SK-N-SH (cell line): ENCODE measurements around the gene KLHDC8A. TPM values are rescaled to one million over a fixed set of nuclear protein-coding genes. Genes with fewer than 3 reads are reported as not detected.

Source experiments
- CTCF ChIA-PET: fragments of 300-600, 350-600 bp; formaldehyde crosslinking; extraction: SDS; loops from one replicate; lab custom pipeline; 2021; lab: Yijun Ruan, JAX
- POLR2A ChIA-PET: fragments of 350-600 bp; sonication (Branson Sonifier 250); formaldehyde crosslinking; extraction: SDS; loops from one replicate; lab custom pipeline; 2020; ENCODE audit warnings: antibody characterized with exemption, inconsistent platforms; lab: Yijun Ruan, JAX
- DNase-seq: peaks from one replicate; pipeline ENCODE4 v3.0.0; 2012
- H2AFZ ChIP-seq: fragments of 200-600 bp; sonication (generic); 2 replicates; pipeline ENCODE4 v1.8.1; 2016; ENCODE audit warnings: antibody characterized with exemption, mild to moderate bottlenecking, low read depth
- H3F3A ChIP-seq: fragments of 200-600 bp; sonication (generic); replicated peaks from 2 replicates; pipeline ENCODE3; 2016; ENCODE audit warnings: antibody characterized with exemption, mild to moderate bottlenecking; ENCODE audit not compliant: insufficient read depth
- H3K27ac ChIP-seq, 2 experiments: fragments of 200-500 bp in 1 of 2; fragments of 200-600 bp in 1 of 2; sonication (Bioruptor generic) in 1 of 2; sonication (generic), shearing (Covaris generic) in 1 of 2; 2 replicates each; pipeline versions ENCODE4 v1.5.1 to v1.6.1; 2014 to 2016; ENCODE audit warnings: low read depth in 2 of 2, inconsistent platforms in 1 of 2, low read length in 1 of 2, mild to moderate bottlenecking in 1 of 2, mixed read lengths in 1 of 2
- H3K27me3 ChIP-seq: fragments of 200-600 bp; sonication (generic), shearing (Covaris generic); 2 replicates; pipeline ENCODE4 v1.6.1; 2016; ENCODE audit warnings: mixed run types; ENCODE audit not compliant: insufficient read depth
- H3K36me3 ChIP-seq, 2 experiments: fragments of 200-500 bp in 1 of 2; fragments of 200-600 bp in 1 of 2; sonication (Bioruptor generic) in 1 of 2; sonication (generic) in 1 of 2; replicated peaks in 1 of 2; 2 replicates each; pipeline versions ENCODE3 to v1.5.1; 2014 to 2016; ENCODE audit warnings: low read length in 1 of 2, mild to moderate bottlenecking in 1 of 2; ENCODE audit not compliant: insufficient read depth in 2 of 2, control insufficient read depth in 1 of 2
- H3K4me1 ChIP-seq, 2 experiments: fragments of 200-500 bp in 1 of 2; fragments of 200-600 bp in 1 of 2; sonication (Bioruptor generic) in 1 of 2; sonication (generic), shearing (Covaris generic) in 1 of 2; 2 replicates each; pipeline versions ENCODE4 v1.5.1 to v1.6.1; 2014 to 2016; ENCODE audit warnings: low read depth in 1 of 2, low read length in 1 of 2, mixed run types in 1 of 2; ENCODE audit not compliant: insufficient read depth in 2 of 2, control insufficient read depth in 1 of 2
- H3K4me2 ChIP-seq: fragments of 200-600 bp; sonication (generic), shearing (Covaris generic); 2 replicates; pipeline ENCODE4 v1.6.1; 2017; ENCODE audit warnings: mixed run types
- H3K4me3 ChIP-seq, 2 experiments: fragments of 200-500 bp in 1 of 2; fragments of 200-600 bp in 1 of 2; sonication (Bioruptor generic) in 1 of 2; sonication (generic), shearing (Covaris generic) in 1 of 2; 2 replicates each; pipeline versions ENCODE4 v1.5.1 to v1.8.1; 2014 to 2016; ENCODE audit warnings: low read depth in 2 of 2, inconsistent platforms in 1 of 2, low read length in 1 of 2, mild to moderate bottlenecking in 1 of 2, mixed read lengths in 1 of 2, moderate library complexity in 1 of 2
- H3K79me2 ChIP-seq: fragments of 200-600 bp; sonication (generic); 2 replicates; pipeline ENCODE4 v1.8.1; 2017; ENCODE audit warnings: mild to moderate bottlenecking; ENCODE audit not compliant: insufficient read depth
- H3K9ac ChIP-seq: fragments of 200-600 bp; sonication (generic); 2 replicates; pipeline ENCODE4 v1.6.1; 2017; ENCODE audit warnings: mixed run types
- H3K9me2 ChIP-seq: fragments of 200-600 bp; sonication (generic); 2 replicates; pipeline ENCODE4 v1.6.1; 2017; ENCODE audit warnings: mixed run types
- H3K9me3 ChIP-seq: fragments of 200-600 bp; sonication (generic); 2 replicates; pipeline ENCODE4 v1.6.1; 2017; ENCODE audit warnings: mixed run types, mild to moderate bottlenecking, moderate library complexity
- H4K20me1 ChIP-seq: fragments of 200-600 bp; sonication (generic); 2 replicates; pipeline ENCODE4 v1.6.1; 2017; ENCODE audit warnings: mild to moderate bottlenecking, mixed run types; ENCODE audit not compliant: insufficient read depth
- EP300 ChIP-seq, 2 experiments: IDR thresholded peaks; 2 replicates each; pipeline versions ENCODE4 v1.4.0 to v1.6.1; 2012; ENCODE audit warnings: borderline replicate concordance in 1 of 2, low read depth in 1 of 2, low read length in 1 of 2
- FOSL2 ChIP-seq: IDR thresholded peaks from 2 replicates; pipeline ENCODE4 v1.4.0; 2012; ENCODE audit warnings: low read depth, mild to moderate bottlenecking, moderate library complexity, borderline replicate concordance
- FOXJ3 ChIP-seq: sonication (generic); formaldehyde crosslinking; IDR thresholded peaks from 2 replicates; pipeline ENCODE4 v1.5.1; 2020; ENCODE audit warnings: mild to moderate bottlenecking, missing genetic modification reagents
- GATA2 ChIP-seq: sonication (generic); formaldehyde crosslinking; IDR thresholded peaks from 2 replicates; pipeline ENCODE4 v1.5.0; 2020; ENCODE audit warnings: mild to moderate bottlenecking, missing genetic modification reagents
- JUND ChIP-seq: IDR thresholded peaks from 2 replicates; pipeline ENCODE4 v1.4.0; 2012
- MEF2A ChIP-seq: IDR thresholded peaks from 2 replicates; pipeline ENCODE4 v1.4.0; 2012; ENCODE audit warnings: low read depth, borderline replicate concordance
- NRF1 ChIP-seq: IDR thresholded peaks from 2 replicates; pipeline ENCODE4 v1.6.1; 2012; ENCODE audit warnings: low read depth, mild to moderate bottlenecking, low read length
- RAD21 ChIP-seq: IDR thresholded peaks from 2 replicates; pipeline ENCODE4 v1.6.1; 2012; ENCODE audit warnings: mild to moderate bottlenecking, low read length
- RXRA ChIP-seq: IDR thresholded peaks from 2 replicates; pipeline ENCODE4 v1.4.0; 2012; ENCODE audit warnings: low read depth, mild to moderate bottlenecking, borderline replicate concordance
- TAF1 ChIP-seq: IDR thresholded peaks from 2 replicates; pipeline ENCODE4 v1.6.1; 2012; ENCODE audit warnings: low read depth, mild to moderate bottlenecking, low read length, moderate library complexity, borderline replicate concordance
- TCF12 ChIP-seq: IDR thresholded peaks from 2 replicates; pipeline ENCODE4 v1.4.0; 2012
- YY1 ChIP-seq: IDR thresholded peaks from 2 replicates; pipeline ENCODE4 v1.4.0; 2012; ENCODE audit warnings: low read depth, mild to moderate bottlenecking
- WGBS: methylation state at CpG from one replicate; pipeline ENCODE4 v1.1.6; 2017; ENCODE audit warnings: low lambda C conversion rate; 5-methylcytosine and 5-hydroxymethylcytosine counted together
- polyA plus RNA-seq, 3 experiments: library from polyadenylated mRNA; depleted of rRNA; stranded (reverse); fragments of >200 nt; gene quantifications; 2 replicates each; pipeline ENCODE4 v1.2.3, GENCODE V29; 2012
- TF ChIP-seq, protein P1 (sequence below): fragments of 200-600 bp; sonication (generic); IDR thresholded peaks from 2 replicates; pipeline ENCODE4 v1.6.1; 2017; ENCODE audit warnings: antibody characterized with exemption, mild to moderate bottlenecking, moderate library complexity
- TF ChIP-seq, protein P2 (sequence below): fragments of 150-350 bp; IDR thresholded peaks from 2 replicates; pipeline ENCODE4 v1.6.1; 2017; ENCODE audit warnings: antibody characterized with exemption, low read length, low read depth, borderline replicate concordance
- TF ChIP-seq, protein P3 (sequence below): IDR thresholded peaks from 2 replicates; pipeline ENCODE4 v1.4.0; 2012; ENCODE audit warnings: low read depth, borderline replicate concordance

The KLHDC8A gene
- polyA plus RNA-seq, 1 of the 3 experiments (the other 2 are of a cell fraction), result 0.02 TPM

DNA sequence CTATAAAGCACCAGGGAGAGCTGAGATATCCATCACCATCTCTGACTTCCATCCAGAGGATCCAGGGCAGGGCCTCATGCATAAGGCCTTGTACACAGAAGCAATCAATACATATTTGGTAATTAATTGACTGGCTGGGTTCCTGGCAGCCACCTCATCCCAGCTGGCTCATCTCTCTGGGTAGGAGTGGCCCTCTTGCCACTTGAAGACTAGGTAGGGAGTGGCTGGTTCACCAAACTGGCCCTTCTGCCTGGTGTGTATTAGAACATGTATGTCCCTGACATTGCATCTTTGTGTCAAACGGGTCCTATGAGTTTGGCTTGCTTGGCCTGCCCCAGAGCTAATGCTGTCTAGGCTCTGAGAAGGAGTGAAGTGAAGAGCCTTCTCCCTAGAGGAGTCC lies 47.0 kb downstream of the KLHDC8A start:
- TF ChIP-seq, protein P1, sequence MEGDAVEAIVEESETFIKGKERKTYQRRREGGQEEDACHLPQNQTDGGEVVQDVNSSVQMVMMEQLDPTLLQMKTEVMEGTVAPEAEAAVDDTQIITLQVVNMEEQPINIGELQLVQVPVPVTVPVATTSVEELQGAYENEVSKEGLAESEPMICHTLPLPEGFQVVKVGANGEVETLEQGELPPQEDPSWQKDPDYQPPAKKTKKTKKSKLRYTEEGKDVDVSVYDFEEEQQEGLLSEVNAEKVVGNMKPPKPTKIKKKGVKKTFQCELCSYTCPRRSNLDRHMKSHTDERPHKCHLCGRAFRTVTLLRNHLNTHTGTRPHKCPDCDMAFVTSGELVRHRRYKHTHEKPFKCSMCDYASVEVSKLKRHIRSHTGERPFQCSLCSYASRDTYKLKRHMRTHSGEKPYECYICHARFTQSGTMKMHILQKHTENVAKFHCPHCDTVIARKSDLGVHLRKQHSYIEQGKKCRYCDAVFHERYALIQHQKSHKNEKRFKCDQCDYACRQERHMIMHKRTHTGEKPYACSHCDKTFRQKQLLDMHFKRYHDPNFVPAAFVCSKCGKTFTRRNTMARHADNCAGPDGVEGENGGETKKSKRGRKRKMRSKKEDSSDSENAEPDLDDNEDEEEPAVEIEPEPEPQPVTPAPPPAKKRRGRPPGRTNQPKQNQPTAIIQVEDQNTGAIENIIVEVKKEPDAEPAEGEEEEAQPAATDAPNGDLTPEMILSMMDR, result no peak
- TF ChIP-seq MEF2A (no peak), JUND (no peak), TCF12 (no peak)
- Histone ChIP-seq H3K4me1 (peaks cover 0 to under 1% of the 10 kb centered on the region in 2 experiments; a peak in 1 of 4 replicates), H3K27me3 (no peaks in the 10 kb centered on the region), H3K9me3 (no peaks in the 10 kb centered on the region), H3K27ac (no peak overlapping the region), H3F3A (peaks cover 4% of the 10 kb centered on the region), H2AFZ (no peak overlapping the region), H4K20me1 (peaks cover 16% of the 10 kb centered on the region), H3K36me3 (peaks cover 31 to 45% of the 10 kb centered on the region in 2 experiments), H3K4me3 (no peak overlapping the region), H3K79me2 (peaks cover 55% of the 10 kb centered on the region), H3K9me2 (no peaks in the 10 kb centered on the region), H3K9ac (no peak overlapping the region), H3K4me2 (no peak overlapping the region)
- POLR2A ChIA-PET, result no interaction called here
- WGBS, result 86% methylated on average over 1 of the region's 1 CpG
- CTCF ChIA-PET, result interaction anchor here (2.2 to 46.8 kb wide), 2 partner anchors 15 to 38 kb away, joined by 10 to 1368 read pairs; no protein-coding TSS in a partner anchor
- no peak for DNase-seq

DNA sequence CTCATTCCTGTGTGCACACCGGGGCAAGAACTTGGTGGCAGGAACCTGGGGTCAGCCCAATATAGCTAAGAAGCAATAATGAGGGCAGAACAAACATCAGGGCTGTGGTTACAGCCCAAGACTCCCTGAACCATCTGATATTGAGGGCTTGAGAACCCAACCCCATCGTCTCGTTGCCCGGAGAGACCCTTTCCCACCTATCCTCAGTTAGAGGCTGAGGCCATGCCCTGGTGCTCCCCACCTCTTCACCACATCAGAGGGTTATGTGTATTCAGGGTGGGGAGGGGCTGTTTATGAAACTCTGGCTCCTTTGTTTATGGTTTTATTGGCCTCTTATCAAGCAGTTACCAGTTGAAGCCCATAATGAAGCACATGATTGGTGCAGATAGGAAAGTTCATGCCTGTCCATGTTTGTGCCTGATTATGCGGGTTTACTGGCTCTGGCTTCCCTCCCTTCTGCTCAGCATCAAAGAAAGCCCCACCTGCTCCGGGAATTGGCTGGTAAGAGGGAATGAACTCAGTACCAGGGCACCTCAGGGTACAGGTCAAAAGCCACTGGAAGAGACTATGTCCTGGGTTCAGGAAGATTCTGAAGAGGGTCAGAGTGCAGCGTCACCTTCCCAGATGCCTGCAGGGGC lies 49.7 kb downstream of the KLHDC8A start:
- Histone ChIP-seq H3K9me2 (no peaks in the 10 kb centered on the region), H2AFZ (no peak overlapping the region), H3K9me3 (no peaks in the 10 kb centered on the region), H3K27me3 (no peaks in the 10 kb centered on the region), H3K4me2 (no peak overlapping the region), H3K79me2 (peaks cover 31% of the 10 kb centered on the region), H3K27ac (no peak overlapping the region), H3K9ac (no peak overlapping the region), H4K20me1 (peaks cover 3% of the 10 kb centered on the region), H3K4me3 (no peak overlapping the region), H3K4me1 (peaks cover 0 to 5% of the 10 kb centered on the region in 2 experiments; a peak in 1 of 4 replicates), H3F3A (peaks cover 8% of the 10 kb centered on the region), H3K36me3 (peaks cover 43 to 49% of the 10 kb centered on the region in 2 experiments)
- ChIA-PET CTCF (interaction anchor here (1.0 to 46.8 kb wide), 2 partner anchors 29 to 35 kb away, joined by 3 to 1368 read pairs; no protein-coding TSS in a partner anchor), POLR2A (no interaction called here)
- 92% methylated on average over 7 of the region's 7 CpGs for WGBS
- TF ChIP-seq GATA2 (no peak), RXRA (no peak), RAD21 (no peak), TAF1 (no peak)
- DNase-seq, result no peak

DNA sequence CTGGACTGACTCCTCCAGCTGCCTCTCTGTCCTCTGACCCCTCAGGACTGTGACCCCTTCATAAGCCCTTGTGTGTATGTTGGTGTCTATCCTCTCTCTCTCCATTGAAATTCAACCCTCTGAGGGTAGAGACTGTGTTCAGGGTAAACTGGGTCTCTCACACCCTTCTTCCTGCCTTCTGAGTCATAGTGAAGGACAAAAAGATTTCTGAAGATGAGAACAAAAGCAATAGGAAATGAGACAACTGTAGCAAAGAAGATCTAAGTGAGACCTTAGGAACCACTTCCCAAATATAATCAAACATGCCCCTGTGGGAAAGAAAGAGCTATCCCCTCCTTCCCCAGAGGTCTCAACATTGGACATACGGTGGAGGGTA lies 52.0 kb downstream of the KLHDC8A start:
- Histone ChIP-seq H3K9ac (no peak overlapping the region), H3K4me1 (peaks cover 3 to 25% of the 10 kb centered on the region in 2 experiments; a peak in 3 of 4 replicates), H3K27me3 (no peaks in the 10 kb centered on the region), H3K27ac (peak overlapping the region in 1 of 2 experiments; percentile 97; a peak in 1 of 4 replicates), H3K4me2 (no peak overlapping the region), H3K9me2 (no peaks in the 10 kb centered on the region), H3K36me3 (peaks cover 28 to 32% of the 10 kb centered on the region in 2 experiments), H4K20me1 (no peaks in the 10 kb centered on the region), H3F3A (peaks cover 28% of the 10 kb centered on the region), H2AFZ (no peak overlapping the region), H3K9me3 (no peaks in the 10 kb centered on the region), H3K4me3 (no peak overlapping the region), H3K79me2 (peaks cover 17% of the 10 kb centered on the region; the same call in 1 of the 2 replicates)
- POLR2A ChIA-PET, result no interaction called here
- no peak for DNase-seq
- WGBS, result 100% methylated on average over 1 of the region's 1 CpG
- CTCF ChIA-PET, result interaction anchor here (0.8 to 46.8 kb wide), 4 partner anchors 21 to 50 kb away, joined by 4 to 1368 read pairs (median 8); no protein-coding TSS in a partner anchor
- no peak for TF ChIP-seq FOXJ3 (CRISPR knock-in tag)
- TF ChIP-seq FOSL2, result no peak
- no peak for TF ChIP-seq EP300 (IDR thresholded peaks at IDR 0.05; ENCODE audit: borderline replicate concordance in 1 of 2, low read depth in 1 of 2, low read length in 1 of 2)
- TF ChIP-seq, protein P2, sequence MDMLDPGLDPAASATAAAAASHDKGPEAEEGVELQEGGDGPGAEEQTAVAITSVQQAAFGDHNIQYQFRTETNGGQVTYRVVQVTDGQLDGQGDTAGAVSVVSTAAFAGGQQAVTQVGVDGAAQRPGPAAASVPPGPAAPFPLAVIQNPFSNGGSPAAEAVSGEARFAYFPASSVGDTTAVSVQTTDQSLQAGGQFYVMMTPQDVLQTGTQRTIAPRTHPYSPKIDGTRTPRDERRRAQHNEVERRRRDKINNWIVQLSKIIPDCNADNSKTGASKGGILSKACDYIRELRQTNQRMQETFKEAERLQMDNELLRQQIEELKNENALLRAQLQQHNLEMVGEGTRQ, result no peak
- no peak for TF ChIP-seq YY1
- TF ChIP-seq, protein P3, sequence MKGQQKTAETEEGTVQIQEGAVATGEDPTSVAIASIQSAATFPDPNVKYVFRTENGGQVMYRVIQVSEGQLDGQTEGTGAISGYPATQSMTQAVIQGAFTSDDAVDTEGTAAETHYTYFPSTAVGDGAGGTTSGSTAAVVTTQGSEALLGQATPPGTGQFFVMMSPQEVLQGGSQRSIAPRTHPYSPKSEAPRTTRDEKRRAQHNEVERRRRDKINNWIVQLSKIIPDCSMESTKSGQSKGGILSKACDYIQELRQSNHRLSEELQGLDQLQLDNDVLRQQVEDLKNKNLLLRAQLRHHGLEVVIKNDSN, result no peak
- TF ChIP-seq NRF1, result no peak
- TF ChIP-seq JUND, result no peak
- no peak for TF ChIP-seq TCF12
- TF ChIP-seq GATA2, result no peak
- TF ChIP-seq, protein P1, result no peak
